ENCODE data around the gene HACD3.

GRCh38 chr15:65598468-65598867 is 68.2 kb downstream of the HACD3 start:
- TF ChIP-seq CTCF (IDR thresholded peaks at IDR 0.05) (no peak), POLR2AphosphoS5 (IDR thresholded peaks at IDR 0.05) (no peak), POLR2A (IDR thresholded peaks at IDR 0.05) (no peak)

All from prostate gland (tissue), 2 donors.